ENCODE measurements around the gene P4HTM.
A peak's percentile ranks its signal among the peaks of the same experiment; 100 is the strongest.

P4HTM gene

DNA sequence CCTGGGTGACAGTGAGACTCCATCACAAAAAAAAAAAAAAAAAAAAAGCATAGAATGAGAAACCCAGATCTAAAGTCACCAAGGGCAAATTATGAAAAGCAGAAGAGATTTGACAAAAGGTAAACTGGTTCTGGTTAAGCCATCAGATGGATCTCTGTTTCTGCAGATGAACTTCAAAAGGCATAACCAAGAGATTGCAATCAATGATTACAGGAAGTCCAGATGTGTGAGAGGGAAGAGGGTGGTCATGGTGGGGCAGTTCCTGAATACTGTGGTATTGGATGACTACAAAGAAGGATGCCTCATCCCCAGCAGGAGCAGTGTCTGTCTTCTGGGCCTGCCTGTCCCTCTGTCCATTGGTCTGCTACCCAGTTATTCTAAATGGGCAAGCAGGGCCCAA lies 3.8 kb downstream of the P4HTM start:
- ChIA-PET POLR2A (interaction anchor here (5.6 kb wide), 1 partner anchor 13 kb away, joined by 34 read pairs; the partner anchor contains the start of gene WDR6), CTCF (interaction anchor here (1.0 kb wide), 1 partner anchor 13 kb away, joined by 4 read pairs; the partner anchor contains the start of gene WDR6)
- H3K27ac ChIP-seq (ENCODE audit: extremely low read depth, low read depth, low read length), result no peak overlapping the region
- H3K4me3 ChIP-seq (ENCODE audit: low read depth, low read length), result no peak overlapping the region
- 0 out of 2 replicates have a peak, but pooled peaks cover under 1% of the 10 kb centered on the region for H3K4me1 ChIP-seq (ENCODE audit: control insufficient read depth, insufficient read depth, low read length)
- no peak for TF ChIP-seq ZNF555 (tag by site-specific recombination; conservative IDR thresholded peaks at IDR 0.05)
- peak; percentile 83 for TF ChIP-seq ZBTB17 (tag by site-specific recombination; IDR thresholded peaks at IDR 0.05)
- H3K36me3 ChIP-seq (ENCODE audit: control insufficient read depth in 2 of 2, insufficient read depth in 1 of 2, low read length in 2 of 2), result peaks cover 0 to 22% of the 10 kb centered on the region in 2 experiments; a peak in 2 of 3 replicates
- no peaks in the 10 kb centered on the region for H3K9me3 ChIP-seq (ENCODE audit: control insufficient read depth, insufficient read depth, low read depth, low read length)

DNA sequence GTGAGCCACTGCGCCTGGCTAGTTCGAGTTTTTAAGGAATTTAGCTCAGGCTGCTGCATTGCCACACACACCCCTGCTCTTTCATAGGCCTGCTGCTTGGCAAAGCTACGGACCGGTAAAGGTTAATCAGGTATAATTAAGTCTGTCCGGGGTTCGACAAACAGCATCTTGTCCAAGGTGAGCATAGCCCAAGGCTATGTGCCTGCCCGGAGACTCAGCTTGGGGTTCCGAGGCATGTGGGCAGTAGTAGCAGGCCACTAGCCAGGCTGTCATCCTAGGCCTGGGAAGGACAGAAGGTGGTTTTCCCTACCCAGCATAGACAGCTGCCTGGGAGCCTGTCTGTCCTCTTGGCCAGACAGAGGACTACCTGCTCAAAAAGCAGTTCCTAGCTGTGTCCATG lies 6.6 kb downstream of the P4HTM start:
- Histone ChIP-seq H3K4me1 (ENCODE audit: control insufficient read depth, insufficient read depth, low read length) (peaks cover 13% of the 10 kb centered on the region), H3K9me3 (ENCODE audit: control insufficient read depth, insufficient read depth, low read depth, low read length) (no peaks in the 10 kb centered on the region), H3K36me3 (ENCODE audit: control insufficient read depth in 2 of 2, insufficient read depth in 1 of 2, low read length in 2 of 2) (peaks cover 0 to 18% of the 10 kb centered on the region in 2 experiments; a peak in 2 of 3 replicates), H3K4me3 (ENCODE audit: low read depth, low read length) (no peak overlapping the region), H3K27ac (ENCODE audit: extremely low read depth, low read depth, low read length) (no peak overlapping the region)
- ChIA-PET CTCF (interaction anchor here (0.7 to 1.0 kb wide), 2 partner anchors 9 to 164 kb away, joined by 3 to 4 read pairs; no protein-coding TSS in a partner anchor), POLR2A (interaction anchor here (1.4 to 5.6 kb wide), 2 partner anchors 10 to 17 kb away, joined by 3 to 34 read pairs; partner anchors contain the start of gene WDR6)
- TF ChIP-seq ZNF426 (tag by site-specific recombination; IDR thresholded peaks at IDR 0.05) (no peak), ZEB2 (tag by site-specific recombination; IDR thresholded peaks at IDR 0.05) (no peak)

DNA sequence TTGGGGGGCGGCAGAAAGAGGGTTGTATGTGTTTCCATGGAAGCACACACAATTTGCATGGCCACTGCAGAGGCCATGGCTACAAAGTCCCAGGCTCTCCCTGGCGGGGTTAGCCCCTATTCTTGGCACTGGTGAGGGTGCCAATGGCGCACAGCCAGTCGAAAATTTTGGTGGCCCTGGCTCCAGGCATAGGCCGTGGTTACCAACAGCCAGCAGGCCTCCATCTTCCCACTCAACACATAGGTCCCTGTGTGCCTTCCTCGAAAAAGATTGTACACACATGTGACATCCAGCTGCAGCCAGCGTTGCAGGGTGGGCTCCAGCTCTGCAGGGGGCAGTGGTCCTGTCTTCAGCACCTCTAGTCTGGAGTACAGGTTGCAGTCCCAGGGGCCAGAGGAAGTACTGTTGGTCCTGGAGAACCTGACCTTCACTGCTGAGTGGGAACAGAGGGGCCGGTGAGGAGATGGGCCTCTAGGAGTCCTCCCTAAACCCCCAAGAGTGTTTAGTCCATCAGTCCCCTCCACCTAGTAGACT lies 7.1 kb downstream of the P4HTM start:
- CTCF ChIA-PET, result interaction anchor here (1.0 kb wide), 1 partner anchor 9 kb away, joined by 3 read pairs; no protein-coding TSS in a partner anchor
- H3K9me3 ChIP-seq (ENCODE audit: control insufficient read depth, insufficient read depth, low read depth, low read length), result no peaks in the 10 kb centered on the region
- TF ChIP-seq ZNF350 (tag by site-specific recombination; IDR thresholded peaks at IDR 0.05) (no peak), ZNF24 (tag by site-specific recombination; IDR thresholded peaks at IDR 0.05) (no peak), ZNF37A (tag by site-specific recombination; IDR thresholded peaks at IDR 0.05) (no peak), ZNF76 (tag by site-specific recombination; IDR thresholded peaks at IDR 0.05; ENCODE audit: borderline replicate concordance, low read depth) (no peak), ZNF776 (tag by site-specific recombination; IDR thresholded peaks at IDR 0.05; ENCODE audit: borderline replicate concordance) (no peak)
- TF ChIP-seq, protein P1, sequence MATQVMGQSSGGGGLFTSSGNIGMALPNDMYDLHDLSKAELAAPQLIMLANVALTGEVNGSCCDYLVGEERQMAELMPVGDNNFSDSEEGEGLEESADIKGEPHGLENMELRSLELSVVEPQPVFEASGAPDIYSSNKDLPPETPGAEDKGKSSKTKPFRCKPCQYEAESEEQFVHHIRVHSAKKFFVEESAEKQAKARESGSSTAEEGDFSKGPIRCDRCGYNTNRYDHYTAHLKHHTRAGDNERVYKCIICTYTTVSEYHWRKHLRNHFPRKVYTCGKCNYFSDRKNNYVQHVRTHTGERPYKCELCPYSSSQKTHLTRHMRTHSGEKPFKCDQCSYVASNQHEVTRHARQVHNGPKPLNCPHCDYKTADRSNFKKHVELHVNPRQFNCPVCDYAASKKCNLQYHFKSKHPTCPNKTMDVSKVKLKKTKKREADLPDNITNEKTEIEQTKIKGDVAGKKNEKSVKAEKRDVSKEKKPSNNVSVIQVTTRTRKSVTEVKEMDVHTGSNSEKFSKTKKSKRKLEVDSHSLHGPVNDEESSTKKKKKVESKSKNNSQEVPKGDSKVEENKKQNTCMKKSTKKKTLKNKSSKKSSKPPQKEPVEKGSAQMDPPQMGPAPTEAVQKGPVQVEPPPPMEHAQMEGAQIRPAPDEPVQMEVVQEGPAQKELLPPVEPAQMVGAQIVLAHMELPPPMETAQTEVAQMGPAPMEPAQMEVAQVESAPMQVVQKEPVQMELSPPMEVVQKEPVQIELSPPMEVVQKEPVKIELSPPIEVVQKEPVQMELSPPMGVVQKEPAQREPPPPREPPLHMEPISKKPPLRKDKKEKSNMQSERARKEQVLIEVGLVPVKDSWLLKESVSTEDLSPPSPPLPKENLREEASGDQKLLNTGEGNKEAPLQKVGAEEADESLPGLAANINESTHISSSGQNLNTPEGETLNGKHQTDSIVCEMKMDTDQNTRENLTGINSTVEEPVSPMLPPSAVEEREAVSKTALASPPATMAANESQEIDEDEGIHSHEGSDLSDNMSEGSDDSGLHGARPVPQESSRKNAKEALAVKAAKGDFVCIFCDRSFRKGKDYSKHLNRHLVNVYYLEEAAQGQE (tag by site-specific recombination; IDR thresholded peaks at IDR 0.05), result no peak
- TF ChIP-seq, protein P2, sequence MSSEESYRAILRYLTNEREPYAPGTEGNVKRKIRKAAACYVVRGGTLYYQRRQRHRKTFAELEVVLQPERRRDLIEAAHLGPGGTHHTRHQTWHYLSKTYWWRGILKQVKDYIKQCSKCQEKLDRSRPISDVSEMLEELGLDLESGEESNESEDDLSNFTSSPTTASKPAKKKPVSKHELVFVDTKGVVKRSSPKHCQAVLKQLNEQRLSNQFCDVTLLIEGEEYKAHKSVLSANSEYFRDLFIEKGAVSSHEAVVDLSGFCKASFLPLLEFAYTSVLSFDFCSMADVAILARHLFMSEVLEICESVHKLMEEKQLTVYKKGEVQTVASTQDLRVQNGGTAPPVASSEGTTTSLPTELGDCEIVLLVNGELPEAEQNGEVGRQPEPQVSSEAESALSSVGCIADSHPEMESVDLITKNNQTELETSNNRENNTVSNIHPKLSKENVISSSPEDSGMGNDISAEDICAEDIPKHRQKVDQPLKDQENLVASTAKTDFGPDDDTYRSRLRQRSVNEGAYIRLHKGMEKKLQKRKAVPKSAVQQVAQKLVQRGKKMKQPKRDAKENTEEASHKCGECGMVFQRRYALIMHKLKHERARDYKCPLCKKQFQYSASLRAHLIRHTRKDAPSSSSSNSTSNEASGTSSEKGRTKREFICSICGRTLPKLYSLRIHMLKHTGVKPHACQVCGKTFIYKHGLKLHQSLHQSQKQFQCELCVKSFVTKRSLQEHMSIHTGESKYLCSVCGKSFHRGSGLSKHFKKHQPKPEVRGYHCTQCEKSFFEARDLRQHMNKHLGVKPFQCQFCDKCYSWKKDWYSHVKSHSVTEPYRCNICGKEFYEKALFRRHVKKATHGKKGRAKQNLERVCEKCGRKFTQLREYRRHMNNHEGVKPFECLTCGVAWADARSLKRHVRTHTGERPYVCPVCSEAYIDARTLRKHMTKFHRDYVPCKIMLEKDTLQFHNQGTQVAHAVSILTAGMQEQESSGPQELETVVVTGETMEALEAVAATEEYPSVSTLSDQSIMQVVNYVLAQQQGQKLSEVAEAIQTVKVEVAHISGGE (tag by site-specific recombination; conservative IDR thresholded peaks at IDR 0.05; ENCODE audit: low read depth), result no peak
- TF ChIP-seq, protein P3, sequence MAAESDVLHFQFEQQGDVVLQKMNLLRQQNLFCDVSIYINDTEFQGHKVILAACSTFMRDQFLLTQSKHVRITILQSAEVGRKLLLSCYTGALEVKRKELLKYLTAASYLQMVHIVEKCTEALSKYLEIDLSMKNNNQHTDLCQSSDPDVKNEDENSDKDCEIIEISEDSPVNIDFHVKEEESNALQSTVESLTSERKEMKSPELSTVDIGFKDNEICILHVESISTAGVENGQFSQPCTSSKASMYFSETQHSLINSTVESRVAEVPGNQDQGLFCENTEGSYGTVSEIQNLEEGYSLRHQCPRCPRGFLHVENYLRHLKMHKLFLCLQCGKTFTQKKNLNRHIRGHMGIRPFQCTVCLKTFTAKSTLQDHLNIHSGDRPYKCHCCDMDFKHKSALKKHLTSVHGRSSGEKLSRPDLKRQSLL (tag by site-specific recombination; IDR thresholded peaks at IDR 0.05), result no peak
- peaks cover 13% of the 10 kb centered on the region for H3K4me1 ChIP-seq (ENCODE audit: control insufficient read depth, insufficient read depth, low read length)
- H3K36me3 ChIP-seq (ENCODE audit: control insufficient read depth in 2 of 2, insufficient read depth in 1 of 2, low read length in 2 of 2), result peaks cover 0 to 17% of the 10 kb centered on the region in 2 experiments; a peak in 2 of 3 replicates
- no peak overlapping the region for H3K4me3 ChIP-seq (ENCODE audit: low read depth, low read length)
- H3K27ac ChIP-seq (ENCODE audit: extremely low read depth, low read depth, low read length), result no peak overlapping the region
- POLR2A ChIA-PET, result interaction anchor here (1.4 to 5.6 kb wide), 2 partner anchors 10 to 17 kb away, joined by 3 to 34 read pairs; partner anchors contain the start of gene WDR6

All from HEK293 (cell line).